OCI-LY1 (cell line): ENCODE measurements around the gene ASGR1.

ENCODE experiments used
- H2AFZ ChIP-seq: fragments of 200-600 bp; sonication (generic), shearing (Covaris generic); 2 replicates; pipeline ENCODE4 v1.6.0; 2014; ENCODE audit warnings: antibody characterized with exemption, mild to moderate bottlenecking, low read length
- H3F3A ChIP-seq: fragments of 200-600 bp; sonication (generic), shearing (Covaris generic); 2 replicates; pipeline ENCODE4 v1.6.0; 2014; ENCODE audit warnings: mild to moderate bottlenecking, antibody characterized with exemption, low read length, moderate library complexity; ENCODE audit not compliant: insufficient read depth
- H3K27ac ChIP-seq: fragments of 200-600 bp; sonication (generic); 2 replicates; pipeline ENCODE4 v1.5.1; 2014; ENCODE audit warnings: low read length, mixed run types, mild to moderate bottlenecking, low read depth; ENCODE audit not compliant: poor library complexity, severe bottlenecking
- H3K27me3 ChIP-seq: fragments of 200-600 bp; sonication (generic); 2 replicates; pipeline ENCODE4 v1.6.0; 2014; ENCODE audit warnings: antibody characterized with exemption, mild to moderate bottlenecking, low read length, moderate library complexity; ENCODE audit not compliant: insufficient read depth
- H3K36me3 ChIP-seq: fragments of 200-600 bp; sonication (generic); 2 replicates; pipeline ENCODE4 v1.6.1; 2014; ENCODE audit warnings: mild to moderate bottlenecking, antibody characterized with exemption, low read length, moderate library complexity, mixed read lengths; ENCODE audit not compliant: insufficient read depth
- H3K4me1 ChIP-seq: fragments of 200-600 bp; sonication (generic); 2 replicates; pipeline ENCODE4 v1.5.1; 2014; ENCODE audit warnings: mild to moderate bottlenecking, low read length, moderate library complexity; ENCODE audit not compliant: insufficient read depth, severe bottlenecking
- H3K4me2 ChIP-seq: fragments of 200-600 bp; sonication (generic), shearing (Covaris generic); 2 replicates; pipeline ENCODE4 v1.6.1; 2014; ENCODE audit warnings: low read length
- H3K4me3 ChIP-seq: fragments of 200-600 bp; sonication (generic); 2 replicates; pipeline ENCODE4 v1.5.1; 2014; ENCODE audit warnings: low read length, low read depth, mild to moderate bottlenecking, mixed read lengths; ENCODE audit not compliant: poor library complexity, severe bottlenecking
- H3K79me2 ChIP-seq: fragments of 200-600 bp; shearing (Covaris generic); 2 replicates; pipeline ENCODE4 v1.6.1; 2016; ENCODE audit warnings: mixed run types, low read length, mixed read lengths; ENCODE audit not compliant: insufficient read depth
- H3K9ac ChIP-seq: fragments of 200-600 bp; sonication (generic), shearing (Covaris generic); 2 replicates; pipeline ENCODE4 v1.6.1; 2014; ENCODE audit warnings: mild to moderate bottlenecking, low read length, mixed read lengths
- H3K9me2 ChIP-seq: fragments of 200-600 bp; sonication (generic), shearing (Covaris generic); 2 replicates; pipeline ENCODE4 v1.6.1; 2014; ENCODE audit warnings: low read depth, mild to moderate bottlenecking, low read length, mixed read lengths
- H3K9me3 ChIP-seq: fragments of 200-600 bp; shearing (Covaris generic); 2 replicates; pipeline ENCODE4 v1.6.1; 2014; ENCODE audit warnings: low read length, mixed read lengths
- H4K20me1 ChIP-seq: fragments of 200-600 bp; sonication (generic), shearing (Covaris generic); 2 replicates; pipeline ENCODE4 v1.6.0; 2016; ENCODE audit warnings: mild to moderate bottlenecking, low read length; ENCODE audit not compliant: insufficient read depth
- EZH2 ChIP-seq: fragments of 200-600 bp; sonication (generic), shearing (Covaris generic); IDR thresholded peaks from 2 replicates; pipeline ENCODE4 v1.8.0; 2017; ENCODE audit warnings: borderline replicate concordance, mixed run types, mild to moderate bottlenecking, antibody characterized with exemption, low read length, moderate library complexity, mixed read lengths
- TF ChIP-seq, protein P1 (sequence below): fragments of 200-600 bp; sonication (generic), shearing (Covaris generic); IDR thresholded peaks from 2 replicates; pipeline ENCODE4 v1.5.1; 2017; ENCODE audit warnings: mild to moderate bottlenecking, antibody characterized with exemption, low read length, moderate library complexity, mixed read lengths

ASGR1 gene

DNA sequence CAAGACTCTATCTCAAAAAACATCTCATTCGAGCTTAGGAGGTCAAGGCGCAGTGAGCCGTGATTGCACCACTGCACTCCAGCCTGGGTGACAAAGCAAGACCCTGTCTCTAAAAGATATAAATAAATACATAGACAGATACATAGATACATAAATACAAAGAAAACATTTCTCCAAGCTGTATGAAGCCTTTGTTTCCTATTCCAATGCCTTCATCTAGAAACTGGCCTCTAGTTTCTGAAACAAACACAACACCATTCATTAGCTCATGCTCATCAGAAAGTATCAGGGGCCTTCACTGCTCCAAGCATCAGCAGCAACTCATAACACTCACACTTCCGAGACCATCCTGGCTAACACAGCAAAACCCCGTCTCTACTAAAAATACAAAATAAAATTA, 54.2 kb downstream of the ASGR1 start:
- TF ChIP-seq, protein P1, sequence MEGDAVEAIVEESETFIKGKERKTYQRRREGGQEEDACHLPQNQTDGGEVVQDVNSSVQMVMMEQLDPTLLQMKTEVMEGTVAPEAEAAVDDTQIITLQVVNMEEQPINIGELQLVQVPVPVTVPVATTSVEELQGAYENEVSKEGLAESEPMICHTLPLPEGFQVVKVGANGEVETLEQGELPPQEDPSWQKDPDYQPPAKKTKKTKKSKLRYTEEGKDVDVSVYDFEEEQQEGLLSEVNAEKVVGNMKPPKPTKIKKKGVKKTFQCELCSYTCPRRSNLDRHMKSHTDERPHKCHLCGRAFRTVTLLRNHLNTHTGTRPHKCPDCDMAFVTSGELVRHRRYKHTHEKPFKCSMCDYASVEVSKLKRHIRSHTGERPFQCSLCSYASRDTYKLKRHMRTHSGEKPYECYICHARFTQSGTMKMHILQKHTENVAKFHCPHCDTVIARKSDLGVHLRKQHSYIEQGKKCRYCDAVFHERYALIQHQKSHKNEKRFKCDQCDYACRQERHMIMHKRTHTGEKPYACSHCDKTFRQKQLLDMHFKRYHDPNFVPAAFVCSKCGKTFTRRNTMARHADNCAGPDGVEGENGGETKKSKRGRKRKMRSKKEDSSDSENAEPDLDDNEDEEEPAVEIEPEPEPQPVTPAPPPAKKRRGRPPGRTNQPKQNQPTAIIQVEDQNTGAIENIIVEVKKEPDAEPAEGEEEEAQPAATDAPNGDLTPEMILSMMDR, result no peak
- no peak for TF ChIP-seq EZH2
- no peak overlapping the region for H3K27ac ChIP-seq
- H3F3A ChIP-seq, result no peaks in the 10 kb centered on the region
- H3K79me2 ChIP-seq, result no peaks in the 10 kb centered on the region
- no peak overlapping the region for H3K9ac ChIP-seq
- H3K27me3 ChIP-seq, result 0 out of 2 replicates have a peak, but pooled peaks cover 5% of the 10 kb centered on the region
- no peak overlapping the region for H3K4me3 ChIP-seq
- H3K9me3 ChIP-seq, result no peaks in the 10 kb centered on the region
- H3K36me3 ChIP-seq, result no peaks in the 10 kb centered on the region
- H4K20me1 ChIP-seq, result no peaks in the 10 kb centered on the region
- no peaks in the 10 kb centered on the region for H3K4me1 ChIP-seq
- H3K4me2 ChIP-seq, result no peak overlapping the region
- no peak overlapping the region for H2AFZ ChIP-seq
- H3K9me2 ChIP-seq, result no peaks in the 10 kb centered on the region

DNA sequence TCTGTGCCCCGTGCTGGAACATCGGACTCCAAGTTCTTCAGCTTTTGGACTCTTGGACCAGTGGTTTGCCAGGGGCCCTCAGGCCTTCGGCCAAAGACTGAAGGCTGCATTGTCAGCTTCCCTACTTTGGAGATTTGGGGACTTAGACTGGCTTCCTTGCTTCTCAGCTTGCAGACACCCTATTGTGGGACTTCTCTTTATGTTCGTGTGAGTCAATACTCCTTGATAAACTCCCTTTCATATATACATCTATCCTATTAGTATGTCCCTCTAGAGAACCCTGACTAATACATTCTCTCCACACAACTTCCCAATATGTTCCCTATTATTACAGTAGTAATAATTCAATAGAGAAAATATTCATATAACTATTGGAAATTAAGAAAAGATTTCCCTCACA, 55.3 kb downstream of the ASGR1 start:
- no peak overlapping the region for H3K27ac ChIP-seq
- H3K4me3 ChIP-seq, result no peak overlapping the region
- H3K4me1 ChIP-seq, result no peaks in the 10 kb centered on the region
- H3K9me3 ChIP-seq, result no peaks in the 10 kb centered on the region
- H3F3A ChIP-seq, result no peaks in the 10 kb centered on the region
- no peak overlapping the region for H3K4me2 ChIP-seq
- H3K36me3 ChIP-seq, result no peaks in the 10 kb centered on the region
- no peaks in the 10 kb centered on the region for H3K9me2 ChIP-seq
- no peaks in the 10 kb centered on the region for H4K20me1 ChIP-seq
- H2AFZ ChIP-seq, result no peak overlapping the region
- TF ChIP-seq, protein P1, result no peak
- no peak for TF ChIP-seq EZH2
- H3K79me2 ChIP-seq, result no peaks in the 10 kb centered on the region
- H3K9ac ChIP-seq, result no peak overlapping the region
- 0 out of 2 replicates have a peak, but pooled peaks cover 5% of the 10 kb centered on the region for H3K27me3 ChIP-seq
